HEK293 (cell line): ENCODE data around the gene SPIRE1.

Experiments
- CTCF ChIA-PET: fragments of 350-600 bp; formaldehyde crosslinking; extraction: SDS; loops from one replicate; lab custom pipeline; 2021; ENCODE audit warnings: antibody characterized with exemption; lab: Yijun Ruan, JAX
- POLR2A ChIA-PET: fragments of 300-600 bp; formaldehyde crosslinking; extraction: SDS; loops from one replicate; lab custom pipeline; 2020; ENCODE audit warnings: antibody characterized with exemption, inconsistent platforms; lab: Yijun Ruan, JAX
- H3K27ac ChIP-seq: fragments of 200-500 bp; sonication (Bioruptor generic); 2 replicates; pipeline ENCODE4 v1.5.1; 2014; ENCODE audit warnings: low read depth, low read length, control low read depth, inconsistent platforms; ENCODE audit errors: extremely low read depth
- H3K36me3 ChIP-seq, 2 experiments: fragments of 200-500 bp in 1 of 2; sonication (Bioruptor generic) in 1 of 2; 1 replicate in 1 of 2; 2 replicates in 1 of 2; pipeline ENCODE4 v1.5.1; 2014 to 2017; ENCODE audit warnings: inconsistent platforms in 2 of 2, low read length in 2 of 2; ENCODE audit not compliant: control insufficient read depth in 2 of 2, insufficient read depth in 1 of 2
- H3K4me1 ChIP-seq: fragments of 200-500 bp; sonication (Bioruptor generic); 2 replicates; pipeline ENCODE4 v1.5.1; 2014; ENCODE audit warnings: mild to moderate bottlenecking, low read length, inconsistent platforms; ENCODE audit not compliant: control insufficient read depth, insufficient read depth
- H3K4me3 ChIP-seq: 2 replicates; pipeline ENCODE4 v1.5.1; 2011; ENCODE audit warnings: low read depth, mild to moderate bottlenecking, control low read depth, low read length, moderate library complexity
- H3K9me3 ChIP-seq: fragments of 200-500 bp; sonication (Bioruptor generic); 2 replicates; pipeline ENCODE4 v1.5.1; 2014; ENCODE audit warnings: low read depth, low read length, inconsistent platforms; ENCODE audit not compliant: control insufficient read depth, insufficient read depth
- BCL11B ChIP-seq: fragments of 450-650 bp; formaldehyde crosslinking; IDR thresholded peaks from 2 replicates; pipeline ENCODE4 v1.5.1; 2016; ENCODE audit warnings: low read depth, missing biosample characterization, missing genetic modification characterization
- HOXC10 ChIP-seq: sonication (generic); formaldehyde crosslinking; IDR thresholded peaks from 2 replicates; pipeline ENCODE4 v1.8.1; 2023; ENCODE audit warnings: mild to moderate bottlenecking, missing genetic modification reagents
- MEIS1 ChIP-seq: sonication (generic); formaldehyde crosslinking; IDR thresholded peaks from 2 replicates; pipeline ENCODE4 v1.8.1; 2022; ENCODE audit warnings: missing genetic modification reagents, mild to moderate bottlenecking, borderline replicate concordance
- SCRT1 ChIP-seq: fragments of 450-650 bp; formaldehyde crosslinking; IDR thresholded peaks from 2 replicates; pipeline ENCODE4 v1.5.1; 2016; ENCODE audit warnings: missing biosample characterization, missing genetic modification characterization, borderline replicate concordance
- SETDB1 ChIP-seq: IDR thresholded peaks from one replicate; pipeline ENCODE4 v1.6.1; 2017; ENCODE audit warnings: mild to moderate bottlenecking, low read length, moderate library complexity, mixed read lengths; ENCODE audit not compliant: insufficient read length
- ZFHX2 ChIP-seq: fragments of 450-650 bp; formaldehyde crosslinking; conservative IDR thresholded peaks from 2 replicates; pipeline ENCODE4 v1.5.1; 2016; ENCODE audit warnings: missing biosample characterization, missing genetic modification characterization
- ZIC2 ChIP-seq: fragments of 450-650 bp; formaldehyde crosslinking; IDR thresholded peaks from 2 replicates; pipeline ENCODE4 v1.5.1; 2016; ENCODE audit warnings: missing biosample characterization, missing genetic modification characterization
- ZNF112 ChIP-seq: fragments of 450-650 bp; formaldehyde crosslinking; IDR thresholded peaks from 2 replicates; pipeline ENCODE4 v1.5.0; 2017; ENCODE audit warnings: missing biosample characterization, missing genetic modification characterization
- ZNF133 ChIP-seq: fragments of 450-650 bp; formaldehyde crosslinking; IDR thresholded peaks from 2 replicates; pipeline ENCODE4 v1.5.1; 2016; ENCODE audit warnings: missing biosample characterization, missing genetic modification characterization
- ZNF138 ChIP-seq: fragments of 450-650 bp; formaldehyde crosslinking; IDR thresholded peaks from 2 replicates; pipeline ENCODE4 v1.5.1; 2016; ENCODE audit warnings: missing biosample characterization, missing genetic modification characterization, borderline replicate concordance
- ZNF140 ChIP-seq: fragments of 450-650 bp; formaldehyde crosslinking; IDR thresholded peaks from 2 replicates; pipeline ENCODE4 v1.5.1; 2016; ENCODE audit warnings: missing biosample characterization, missing genetic modification characterization
- ZNF302 ChIP-seq: fragments of 450-650 bp; formaldehyde crosslinking; IDR thresholded peaks from 2 replicates; pipeline ENCODE4 v1.5.1; 2016; ENCODE audit warnings: missing biosample characterization, missing genetic modification characterization, low read depth
- ZNF350 ChIP-seq: fragments of 450-650 bp; formaldehyde crosslinking; IDR thresholded peaks from 2 replicates; pipeline ENCODE4 v1.5.0; 2017; ENCODE audit warnings: missing biosample characterization, mild to moderate bottlenecking, missing genetic modification characterization
- ZNF37A ChIP-seq: fragments of 450-650 bp; IDR thresholded peaks from 2 replicates; pipeline ENCODE4 v1.5.1; 2018; ENCODE audit warnings: missing biosample characterization, missing genetic modification characterization
- ZNF404 ChIP-seq: fragments of 450-650 bp; formaldehyde crosslinking; IDR thresholded peaks from 2 replicates; pipeline ENCODE4 v1.5.1; 2017; ENCODE audit warnings: missing biosample characterization, missing genetic modification characterization
- ZNF433 ChIP-seq: fragments of 450-650 bp; formaldehyde crosslinking; IDR thresholded peaks from 2 replicates; pipeline ENCODE4 v1.5.1; 2016; ENCODE audit warnings: missing biosample characterization, missing genetic modification characterization, low read depth
- ZNF510 ChIP-seq: fragments of 450-650 bp; formaldehyde crosslinking; IDR thresholded peaks from 2 replicates; pipeline ENCODE4 v1.5.1; 2018; ENCODE audit warnings: mild to moderate bottlenecking, missing genetic modification characterization, missing biosample characterization; ENCODE audit not compliant: insufficient replicate concordance
- ZNF549 ChIP-seq: fragments of 450-650 bp; IDR thresholded peaks from 2 replicates; pipeline ENCODE4 v1.5.1; 2018; ENCODE audit warnings: missing biosample characterization, missing genetic modification characterization, mild to moderate bottlenecking, inconsistent platforms, moderate library complexity
- ZNF555 ChIP-seq: fragments of 450-650 bp; formaldehyde crosslinking; conservative IDR thresholded peaks from 2 replicates; pipeline ENCODE4 v1.5.1; 2017; ENCODE audit warnings: missing biosample characterization, mild to moderate bottlenecking, missing genetic modification characterization, inconsistent platforms
- ZNF670 ChIP-seq: fragments of 450-650 bp; formaldehyde crosslinking; IDR thresholded peaks from 2 replicates; pipeline ENCODE4 v1.5.1; 2016; ENCODE audit warnings: missing biosample characterization, missing genetic modification characterization, low read depth
- ZNF776 ChIP-seq: fragments of 450-650 bp; formaldehyde crosslinking; IDR thresholded peaks from 2 replicates; pipeline ENCODE4 v1.5.0; 2017; ENCODE audit warnings: missing biosample characterization, missing genetic modification characterization, borderline replicate concordance
- TF ChIP-seq, protein P1 (sequence below): fragments of 450-650 bp; formaldehyde crosslinking; IDR thresholded peaks from 2 replicates; pipeline ENCODE4 v1.5.1; 2016; ENCODE audit warnings: missing biosample characterization, missing genetic modification characterization, borderline replicate concordance
- TF ChIP-seq, protein P2 (sequence below): fragments of 450-650 bp; formaldehyde crosslinking; conservative IDR thresholded peaks from 2 replicates; pipeline ENCODE4 v1.5.1; 2016; ENCODE audit warnings: low read depth, missing biosample characterization, missing genetic modification characterization
- TF ChIP-seq, protein P3 (sequence below): fragments of 450-650 bp; formaldehyde crosslinking; IDR thresholded peaks from 2 replicates; pipeline ENCODE4 v1.5.1; 2017; ENCODE audit warnings: missing biosample characterization, missing genetic modification characterization

SPIRE1 gene

DNA sequence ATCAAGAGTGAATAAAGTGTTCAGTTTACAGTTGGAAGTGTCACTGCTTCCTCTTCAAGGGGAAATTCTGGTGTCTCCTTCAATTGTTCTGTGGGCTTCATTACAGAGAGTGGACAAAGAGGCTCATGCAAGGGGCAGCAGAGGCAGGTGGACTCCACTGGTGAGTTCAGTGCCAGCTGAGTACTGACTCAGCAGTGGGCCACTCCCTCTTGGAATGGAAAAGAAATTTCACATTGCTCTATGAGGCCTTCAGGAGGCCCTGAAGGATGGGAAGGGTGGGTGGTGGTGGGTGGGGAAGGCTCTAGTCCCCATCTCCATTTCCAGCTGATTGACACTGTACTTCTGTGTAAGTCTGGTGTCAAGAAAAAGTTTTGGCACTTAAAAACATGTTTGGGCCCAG is 183.8 kb downstream of the SPIRE1 start:
- no peak overlapping the region for H3K27ac ChIP-seq
- H3K4me1 ChIP-seq = no peaks in the 10 kb centered on the region
- H3K4me3 ChIP-seq = no peak overlapping the region
- no peaks in the 10 kb centered on the region for H3K9me3 ChIP-seq
- ChIA-PET CTCF (no interaction called here), POLR2A (no interaction called here)
- TF ChIP-seq ZNF555 (tag by site-specific recombination) = no peak
- TF ChIP-seq HOXC10 (CRISPR knock-in tag) = no peak
- no peak for TF ChIP-seq ZNF138 (tag by site-specific recombination)
- H3K36me3 ChIP-seq = peaks cover 14 to 15% of the 10 kb centered on the region in 2 experiments; a peak in 2 of 3 replicates

DNA sequence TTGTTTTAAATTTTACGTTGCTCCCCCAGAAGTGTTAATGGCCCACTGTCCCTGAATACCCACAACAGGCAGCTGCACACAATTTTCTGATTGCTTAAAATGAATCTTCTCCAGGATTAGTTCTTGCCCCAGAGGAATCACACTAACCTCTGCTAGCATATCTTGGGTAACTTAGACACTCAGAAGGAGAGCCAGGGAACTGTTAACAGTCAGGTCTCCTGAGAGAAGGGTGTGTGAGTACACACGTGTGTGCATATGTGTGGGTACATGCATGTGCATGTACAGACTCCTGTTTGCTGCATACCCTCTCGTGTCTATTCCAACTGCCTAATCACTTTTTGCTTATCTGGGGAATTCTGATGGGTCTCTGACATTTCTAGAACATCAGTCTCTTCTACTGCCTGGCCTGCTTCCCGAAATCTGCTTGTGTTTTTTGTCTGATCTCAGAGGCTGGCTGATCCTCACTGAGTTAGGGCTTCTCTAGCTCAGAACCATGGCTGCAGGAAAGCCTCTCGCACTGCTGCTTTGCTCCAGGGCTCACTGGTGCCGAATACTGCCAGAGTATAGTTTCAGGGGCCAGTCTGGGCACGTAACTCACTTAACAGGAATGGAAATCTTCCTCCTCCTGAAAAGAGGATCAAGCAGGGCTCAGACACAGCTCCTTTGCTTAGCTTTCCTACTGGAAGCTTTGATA is 187.4 kb downstream of the SPIRE1 start:
- Histone ChIP-seq H3K9me3 (no peaks in the 10 kb centered on the region), H3K27ac (no peak overlapping the region), H3K4me3 (no peak overlapping the region), H3K4me1 (no peaks in the 10 kb centered on the region)
- TF ChIP-seq MEIS1 = no peak
- no peak for TF ChIP-seq BCL11B
- TF ChIP-seq SCRT1 (tag by site-specific recombination) = no peak
- no peak for TF ChIP-seq ZNF350 (tag by site-specific recombination)
- no peak for TF ChIP-seq ZNF302 (tag by site-specific recombination)
- no peak for TF ChIP-seq ZNF510 (tag by site-specific recombination)
- TF ChIP-seq ZNF112 (tag by site-specific recombination) = no peak
- TF ChIP-seq ZNF140 = no peak
- TF ChIP-seq SETDB1 = no peak
- TF ChIP-seq ZNF549 (tag by site-specific recombination) = no peak
- TF ChIP-seq ZNF133 (tag by site-specific recombination) = no peak
- no peak for TF ChIP-seq ZFHX2 (tag by site-specific recombination)
- no peak for TF ChIP-seq ZNF37A
- no peak for TF ChIP-seq ZNF670 (tag by site-specific recombination)
- no peak for TF ChIP-seq ZNF404 (tag by site-specific recombination)
- TF ChIP-seq ZIC2 (tag by site-specific recombination) = no peak
- TF ChIP-seq, all 188 proteins: peak for 0
- peaks cover 0 to 3% of the 10 kb centered on the region in 2 experiments; a peak in 2 of 3 replicates for H3K36me3 ChIP-seq
- ChIA-PET CTCF (interaction anchor here (1.4 kb wide), 1 partner anchor 68 kb away, joined by 3 read pairs; no protein-coding TSS in a partner anchor), POLR2A (interaction anchor here (0.6 kb wide), 1 partner anchor 20 kb away, joined by 3 read pairs; no protein-coding TSS in a partner anchor)

DNA sequence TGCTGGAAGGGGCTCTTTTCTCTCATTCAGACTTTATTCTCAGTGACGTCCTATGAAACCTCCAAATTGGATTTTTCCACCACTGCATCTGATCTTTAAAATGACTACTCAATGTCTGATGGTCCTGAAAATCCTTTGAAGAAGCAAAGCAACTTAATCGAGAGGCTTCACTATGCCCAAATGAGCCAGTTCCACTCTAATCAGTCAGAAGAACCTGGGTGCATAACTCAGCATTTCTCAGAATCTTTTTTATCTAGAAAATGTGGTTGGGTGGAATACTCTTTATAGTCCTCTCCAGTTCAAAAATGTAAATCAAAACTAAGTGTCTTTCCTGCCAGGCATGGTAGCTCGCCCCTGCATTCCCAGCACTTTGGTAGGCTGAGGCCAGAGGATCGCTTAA is 189.5 kb downstream of the SPIRE1 start:
- no peak overlapping the region for H3K4me3 ChIP-seq
- CTCF ChIA-PET = interaction anchor here (0.7 to 1.0 kb wide), 2 partner anchors 53 to 76 kb away, joined by 3 to 4 read pairs; no protein-coding TSS in a partner anchor
- POLR2A ChIA-PET = no interaction called here
- H3K4me1 ChIP-seq = no peaks in the 10 kb centered on the region
- no peak overlapping the region for H3K27ac ChIP-seq
- H3K9me3 ChIP-seq = no peaks in the 10 kb centered on the region
- H3K36me3 ChIP-seq = peaks cover 7 to 13% of the 10 kb centered on the region in 2 experiments
- TF ChIP-seq, protein P1, sequence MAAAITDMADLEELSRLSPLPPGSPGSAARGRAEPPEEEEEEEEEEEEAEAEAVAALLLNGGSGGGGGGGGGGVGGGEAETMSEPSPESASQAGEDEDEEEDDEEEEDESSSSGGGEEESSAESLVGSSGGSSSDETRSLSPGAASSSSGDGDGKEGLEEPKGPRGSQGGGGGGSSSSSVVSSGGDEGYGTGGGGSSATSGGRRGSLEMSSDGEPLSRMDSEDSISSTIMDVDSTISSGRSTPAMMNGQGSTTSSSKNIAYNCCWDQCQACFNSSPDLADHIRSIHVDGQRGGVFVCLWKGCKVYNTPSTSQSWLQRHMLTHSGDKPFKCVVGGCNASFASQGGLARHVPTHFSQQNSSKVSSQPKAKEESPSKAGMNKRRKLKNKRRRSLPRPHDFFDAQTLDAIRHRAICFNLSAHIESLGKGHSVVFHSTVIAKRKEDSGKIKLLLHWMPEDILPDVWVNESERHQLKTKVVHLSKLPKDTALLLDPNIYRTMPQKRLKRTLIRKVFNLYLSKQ (tag by site-specific recombination) = no peak
- no peak for TF ChIP-seq ZNF776 (tag by site-specific recombination)
- no peak for TF ChIP-seq ZNF549 (tag by site-specific recombination)
- TF ChIP-seq, protein P2, sequence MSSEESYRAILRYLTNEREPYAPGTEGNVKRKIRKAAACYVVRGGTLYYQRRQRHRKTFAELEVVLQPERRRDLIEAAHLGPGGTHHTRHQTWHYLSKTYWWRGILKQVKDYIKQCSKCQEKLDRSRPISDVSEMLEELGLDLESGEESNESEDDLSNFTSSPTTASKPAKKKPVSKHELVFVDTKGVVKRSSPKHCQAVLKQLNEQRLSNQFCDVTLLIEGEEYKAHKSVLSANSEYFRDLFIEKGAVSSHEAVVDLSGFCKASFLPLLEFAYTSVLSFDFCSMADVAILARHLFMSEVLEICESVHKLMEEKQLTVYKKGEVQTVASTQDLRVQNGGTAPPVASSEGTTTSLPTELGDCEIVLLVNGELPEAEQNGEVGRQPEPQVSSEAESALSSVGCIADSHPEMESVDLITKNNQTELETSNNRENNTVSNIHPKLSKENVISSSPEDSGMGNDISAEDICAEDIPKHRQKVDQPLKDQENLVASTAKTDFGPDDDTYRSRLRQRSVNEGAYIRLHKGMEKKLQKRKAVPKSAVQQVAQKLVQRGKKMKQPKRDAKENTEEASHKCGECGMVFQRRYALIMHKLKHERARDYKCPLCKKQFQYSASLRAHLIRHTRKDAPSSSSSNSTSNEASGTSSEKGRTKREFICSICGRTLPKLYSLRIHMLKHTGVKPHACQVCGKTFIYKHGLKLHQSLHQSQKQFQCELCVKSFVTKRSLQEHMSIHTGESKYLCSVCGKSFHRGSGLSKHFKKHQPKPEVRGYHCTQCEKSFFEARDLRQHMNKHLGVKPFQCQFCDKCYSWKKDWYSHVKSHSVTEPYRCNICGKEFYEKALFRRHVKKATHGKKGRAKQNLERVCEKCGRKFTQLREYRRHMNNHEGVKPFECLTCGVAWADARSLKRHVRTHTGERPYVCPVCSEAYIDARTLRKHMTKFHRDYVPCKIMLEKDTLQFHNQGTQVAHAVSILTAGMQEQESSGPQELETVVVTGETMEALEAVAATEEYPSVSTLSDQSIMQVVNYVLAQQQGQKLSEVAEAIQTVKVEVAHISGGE (tag by site-specific recombination) = no peak
- TF ChIP-seq ZNF350 (tag by site-specific recombination) = no peak
- TF ChIP-seq ZNF433 (tag by site-specific recombination) = no peak
- TF ChIP-seq, protein P3, sequence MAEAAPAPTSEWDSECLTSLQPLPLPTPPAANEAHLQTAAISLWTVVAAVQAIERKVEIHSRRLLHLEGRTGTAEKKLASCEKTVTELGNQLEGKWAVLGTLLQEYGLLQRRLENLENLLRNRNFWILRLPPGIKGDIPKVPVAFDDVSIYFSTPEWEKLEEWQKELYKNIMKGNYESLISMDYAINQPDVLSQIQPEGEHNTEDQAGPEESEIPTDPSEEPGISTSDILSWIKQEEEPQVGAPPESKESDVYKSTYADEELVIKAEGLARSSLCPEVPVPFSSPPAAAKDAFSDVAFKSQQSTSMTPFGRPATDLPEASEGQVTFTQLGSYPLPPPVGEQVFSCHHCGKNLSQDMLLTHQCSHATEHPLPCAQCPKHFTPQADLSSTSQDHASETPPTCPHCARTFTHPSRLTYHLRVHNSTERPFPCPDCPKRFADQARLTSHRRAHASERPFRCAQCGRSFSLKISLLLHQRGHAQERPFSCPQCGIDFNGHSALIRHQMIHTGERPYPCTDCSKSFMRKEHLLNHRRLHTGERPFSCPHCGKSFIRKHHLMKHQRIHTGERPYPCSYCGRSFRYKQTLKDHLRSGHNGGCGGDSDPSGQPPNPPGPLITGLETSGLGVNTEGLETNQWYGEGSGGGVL (tag by site-specific recombination) = no peak
